GM13976 (cell line): ENCODE data around the gene CPE.

ENCODE experiments used
- DNase-seq: peaks from one replicate; pipeline ENCODE4 v3.0.0; 2012; ENCODE audit warnings: low spot score
- in situ Hi-C: fragments of 300-500 bp; cut with MboI; formaldehyde crosslinking; loops from one replicate; pipeline ENCODE4 v1.12.0; 2022; ENCODE audit warnings: low sequenced_read_pairs, mixed read lengths, inconsistent platforms; ENCODE audit not compliant: unreplicated experiment
- TF ChIP-seq, protein P1 (sequence below): IDR thresholded peaks from 2 replicates; pipeline ENCODE4 v1.5.1; 2012; ENCODE audit warnings: borderline replicate concordance, mild to moderate bottlenecking; ENCODE audit not compliant: insufficient read depth; ENCODE audit errors: extremely low read depth, missing control alignments, control extremely low read depth

Gene CPE

GRCh38 chr4:165541851-165542459, 163.1 kb downstream of the CPE start:
- DNase-seq = no peak
- TF ChIP-seq, protein P1, sequence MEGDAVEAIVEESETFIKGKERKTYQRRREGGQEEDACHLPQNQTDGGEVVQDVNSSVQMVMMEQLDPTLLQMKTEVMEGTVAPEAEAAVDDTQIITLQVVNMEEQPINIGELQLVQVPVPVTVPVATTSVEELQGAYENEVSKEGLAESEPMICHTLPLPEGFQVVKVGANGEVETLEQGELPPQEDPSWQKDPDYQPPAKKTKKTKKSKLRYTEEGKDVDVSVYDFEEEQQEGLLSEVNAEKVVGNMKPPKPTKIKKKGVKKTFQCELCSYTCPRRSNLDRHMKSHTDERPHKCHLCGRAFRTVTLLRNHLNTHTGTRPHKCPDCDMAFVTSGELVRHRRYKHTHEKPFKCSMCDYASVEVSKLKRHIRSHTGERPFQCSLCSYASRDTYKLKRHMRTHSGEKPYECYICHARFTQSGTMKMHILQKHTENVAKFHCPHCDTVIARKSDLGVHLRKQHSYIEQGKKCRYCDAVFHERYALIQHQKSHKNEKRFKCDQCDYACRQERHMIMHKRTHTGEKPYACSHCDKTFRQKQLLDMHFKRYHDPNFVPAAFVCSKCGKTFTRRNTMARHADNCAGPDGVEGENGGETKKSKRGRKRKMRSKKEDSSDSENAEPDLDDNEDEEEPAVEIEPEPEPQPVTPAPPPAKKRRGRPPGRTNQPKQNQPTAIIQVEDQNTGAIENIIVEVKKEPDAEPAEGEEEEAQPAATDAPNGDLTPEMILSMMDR = no peak
- in situ Hi-C loops = loop anchor here (25.0 kb wide), 1 partner anchor 545 kb away; no protein-coding TSS in a partner anchor

GRCh38 chr4:165542476-165542875, 163.7 kb downstream of the CPE start:
- no peak for DNase-seq
- in situ Hi-C loops = loop anchor here (25.0 kb wide), 1 partner anchor 545 kb away; no protein-coding TSS in a partner anchor

More at GRCh38 chr4:165542476-165542875, 163.7 kb downstream of the CPE start:
- TF ChIP-seq, protein P1 = no peak
